GM18520 (cell line): ENCODE data around the gene RPS2.

Experiments used
- ATAC-seq: cut with Tn5 transposase; IDR thresholded peaks from one replicate; pipeline ENCODE4 v1.9.1; 2021; ENCODE audit not compliant: unreplicated experiment

RPS2 gene

GRCh38 chr16:1999866-2000514 is 35.4 kb upstream of the RPS2 start:
- no peak for ATAC-seq

- no peak for ATAC-seq
Measured at GRCh38 chr16:1998852-1999801, 34.5 kb upstream of the RPS2 start.

- ATAC-seq: no peak
Measured at GRCh38 chr16:1998360-1998835, 33.8 kb upstream of the RPS2 start.

- no peak for ATAC-seq
Measured at GRCh38 chr16:1997494-1998359, 33.1 kb upstream of the RPS2 start.

- ATAC-seq: no peak
Measured at GRCh38 chr16:1993731-1994131, 29.1 kb upstream of the RPS2 start.

GRCh38 chr16:1992704-1993317 is 28.2 kb upstream of the RPS2 start:
- ATAC-seq: no peak

- ATAC-seq: peak; percentile 29
Measured at GRCh38 chr16:1991948-1992703, 27.5 kb upstream of the RPS2 start.

GRCh38 chr16:1991588-1991947 is 26.9 kb upstream of the RPS2 start:
- no peak for ATAC-seq

- ATAC-seq: peak; percentile 35
Measured at GRCh38 chr16:1991135-1991551, 26.5 kb upstream of the RPS2 start.

- no peak for ATAC-seq
Measured at GRCh38 chr16:1990351-1991134, 25.9 kb upstream of the RPS2 start.

- ATAC-seq: no peak
Measured at GRCh38 chr16:1990101-1990350, 25.4 kb upstream of the RPS2 start.

- no peak for ATAC-seq
Measured at GRCh38 chr16:1989209-1990100, 24.8 kb upstream of the RPS2 start, which contains the start of gene SYNGR3. Gene SYNGR3, plus strand, starts transcription at chr16:1989970. Its CDS starts 133 bp downstream, at chr16:1990103.

GRCh38 chr16:1987198-1987597 is 22.6 kb upstream of the RPS2 start:
- no peak for ATAC-seq

GRCh38 chr16:1985466-1986150 is 21.0 kb upstream of the RPS2 start:
- ATAC-seq: no peak

GRCh38 chr16:1984347-1985225 is 20.0 kb upstream of the RPS2 start:
- ATAC-seq: peak; percentile 1

- peak; percentile 75 for ATAC-seq
Measured at GRCh38 chr16:1983544-1984346, 19.1 kb upstream of the RPS2 start, which contains the start of gene GFER. Gene GFER, plus strand, starts transcription at chr16:1984193. Its CDS starts 26 bp downstream, at chr16:1984219.
